ENCODE results near the gene CBY3. TPM values are rescaled to one million over a fixed set of nuclear protein-coding genes. Genes with fewer than 3 reads are reported as not detected.

The CBY3 gene
- polyA plus RNA-seq, 1 donor from 2014 or later: 0.90 TPM

DNA sequence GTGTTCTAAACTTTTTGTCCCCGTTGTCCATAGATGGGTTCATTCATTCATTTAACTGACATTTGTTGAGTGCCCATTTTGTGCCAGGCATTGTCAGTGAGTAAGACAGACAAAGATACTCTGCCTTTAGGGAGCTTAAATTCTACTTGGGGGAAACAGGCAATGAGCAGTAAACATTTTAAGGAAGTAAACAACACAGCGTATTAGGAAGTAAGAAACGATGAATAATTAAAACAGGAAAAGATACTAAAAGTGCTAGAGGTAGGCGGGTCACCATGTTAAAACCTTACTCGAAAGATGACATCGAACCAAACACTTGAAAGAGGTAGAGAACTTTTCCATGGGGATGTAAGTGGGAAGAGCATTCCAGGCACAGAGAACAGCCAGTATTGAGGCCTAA lies 46.3 kb upstream of the CBY3 start:
- Histone ChIP-seq H3K4me2 (ENCODE audit: low read length) (no peak overlapping the region), H4K20me1 (ENCODE audit: insufficient read depth) (no peaks in the 10 kb centered on the region), H2AFZ (ENCODE audit: low read depth, low read length) (no peak overlapping the region), H3K9me2 (ENCODE audit: insufficient read depth, low read length) (no peaks in the 10 kb centered on the region), H3K79me2 (replicated peaks; ENCODE audit: insufficient read depth, low read length) (no peaks in the 10 kb centered on the region), H3K9ac (ENCODE audit: low read length) (no peak overlapping the region), H3K4me3 (ENCODE audit: low read length) (no peak overlapping the region), H3K27ac (ENCODE audit: low read length) (no peak overlapping the region), H3K36me3 (ENCODE audit: insufficient read depth, low read length) (peaks cover 13% of the 10 kb centered on the region), H3K9me3 (ENCODE audit: low read length) (no peaks in the 10 kb centered on the region), H3K27me3 (ENCODE audit: insufficient read depth, low read depth, low read length) (no peaks in the 10 kb centered on the region), H3F3A (ENCODE audit: insufficient read depth, low read length, poor library complexity, severe bottlenecking) (no peaks in the 10 kb centered on the region)
- TF ChIP-seq POLR2AphosphoS5 (IDR thresholded peaks at IDR 0.05) (no peak), MXI1 (conservative IDR thresholded peaks at IDR 0.05; ENCODE audit: poor library complexity, severe bottlenecking) (no peak), EP300 (conservative IDR thresholded peaks at IDR 0.05; ENCODE audit: poor library complexity, severe bottlenecking) (no peak), TAF1 (IDR thresholded peaks at IDR 0.05; ENCODE audit: low read depth) (no peak), RAD21 (conservative IDR thresholded peaks at IDR 0.05) (no peak), EZH2 (IDR thresholded peaks at IDR 0.05; ENCODE audit: borderline replicate concordance, insufficient read depth, low read length, poor library complexity, severe bottlenecking) (no peak), SMC3 (conservative IDR thresholded peaks at IDR 0.05; ENCODE audit: poor library complexity) (no peak)
- TF ChIP-seq, protein P1, sequence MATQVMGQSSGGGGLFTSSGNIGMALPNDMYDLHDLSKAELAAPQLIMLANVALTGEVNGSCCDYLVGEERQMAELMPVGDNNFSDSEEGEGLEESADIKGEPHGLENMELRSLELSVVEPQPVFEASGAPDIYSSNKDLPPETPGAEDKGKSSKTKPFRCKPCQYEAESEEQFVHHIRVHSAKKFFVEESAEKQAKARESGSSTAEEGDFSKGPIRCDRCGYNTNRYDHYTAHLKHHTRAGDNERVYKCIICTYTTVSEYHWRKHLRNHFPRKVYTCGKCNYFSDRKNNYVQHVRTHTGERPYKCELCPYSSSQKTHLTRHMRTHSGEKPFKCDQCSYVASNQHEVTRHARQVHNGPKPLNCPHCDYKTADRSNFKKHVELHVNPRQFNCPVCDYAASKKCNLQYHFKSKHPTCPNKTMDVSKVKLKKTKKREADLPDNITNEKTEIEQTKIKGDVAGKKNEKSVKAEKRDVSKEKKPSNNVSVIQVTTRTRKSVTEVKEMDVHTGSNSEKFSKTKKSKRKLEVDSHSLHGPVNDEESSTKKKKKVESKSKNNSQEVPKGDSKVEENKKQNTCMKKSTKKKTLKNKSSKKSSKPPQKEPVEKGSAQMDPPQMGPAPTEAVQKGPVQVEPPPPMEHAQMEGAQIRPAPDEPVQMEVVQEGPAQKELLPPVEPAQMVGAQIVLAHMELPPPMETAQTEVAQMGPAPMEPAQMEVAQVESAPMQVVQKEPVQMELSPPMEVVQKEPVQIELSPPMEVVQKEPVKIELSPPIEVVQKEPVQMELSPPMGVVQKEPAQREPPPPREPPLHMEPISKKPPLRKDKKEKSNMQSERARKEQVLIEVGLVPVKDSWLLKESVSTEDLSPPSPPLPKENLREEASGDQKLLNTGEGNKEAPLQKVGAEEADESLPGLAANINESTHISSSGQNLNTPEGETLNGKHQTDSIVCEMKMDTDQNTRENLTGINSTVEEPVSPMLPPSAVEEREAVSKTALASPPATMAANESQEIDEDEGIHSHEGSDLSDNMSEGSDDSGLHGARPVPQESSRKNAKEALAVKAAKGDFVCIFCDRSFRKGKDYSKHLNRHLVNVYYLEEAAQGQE (IDR thresholded peaks at IDR 0.05; ENCODE audit: borderline replicate concordance): no peak
- TF ChIP-seq, protein P2, sequence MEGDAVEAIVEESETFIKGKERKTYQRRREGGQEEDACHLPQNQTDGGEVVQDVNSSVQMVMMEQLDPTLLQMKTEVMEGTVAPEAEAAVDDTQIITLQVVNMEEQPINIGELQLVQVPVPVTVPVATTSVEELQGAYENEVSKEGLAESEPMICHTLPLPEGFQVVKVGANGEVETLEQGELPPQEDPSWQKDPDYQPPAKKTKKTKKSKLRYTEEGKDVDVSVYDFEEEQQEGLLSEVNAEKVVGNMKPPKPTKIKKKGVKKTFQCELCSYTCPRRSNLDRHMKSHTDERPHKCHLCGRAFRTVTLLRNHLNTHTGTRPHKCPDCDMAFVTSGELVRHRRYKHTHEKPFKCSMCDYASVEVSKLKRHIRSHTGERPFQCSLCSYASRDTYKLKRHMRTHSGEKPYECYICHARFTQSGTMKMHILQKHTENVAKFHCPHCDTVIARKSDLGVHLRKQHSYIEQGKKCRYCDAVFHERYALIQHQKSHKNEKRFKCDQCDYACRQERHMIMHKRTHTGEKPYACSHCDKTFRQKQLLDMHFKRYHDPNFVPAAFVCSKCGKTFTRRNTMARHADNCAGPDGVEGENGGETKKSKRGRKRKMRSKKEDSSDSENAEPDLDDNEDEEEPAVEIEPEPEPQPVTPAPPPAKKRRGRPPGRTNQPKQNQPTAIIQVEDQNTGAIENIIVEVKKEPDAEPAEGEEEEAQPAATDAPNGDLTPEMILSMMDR (IDR thresholded peaks at IDR 0.05; ENCODE audit: poor library complexity, severe bottlenecking): no peak

DNA sequence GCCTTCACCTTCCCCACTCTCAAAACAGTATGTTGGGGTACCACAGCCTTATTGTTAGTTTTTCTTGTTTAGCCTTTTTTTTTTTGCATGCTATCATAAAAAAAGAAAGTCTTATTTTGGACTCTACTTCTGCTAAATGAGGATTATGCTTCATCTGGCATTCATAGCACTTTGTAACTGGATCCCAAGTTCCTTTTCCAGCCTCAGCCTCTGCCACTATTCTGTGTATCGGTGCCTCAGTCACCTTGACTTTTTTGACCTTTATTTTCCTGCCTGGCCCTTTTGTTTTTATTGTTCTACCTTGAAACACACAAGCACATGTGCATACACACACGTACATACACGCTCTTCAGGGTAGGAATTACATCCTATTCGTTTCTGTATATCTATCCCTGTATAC lies 43.3 kb upstream of the CBY3 start:
- Histone ChIP-seq H3K9ac (ENCODE audit: low read length) (no peak overlapping the region), H3K4me3 (ENCODE audit: low read length) (no peak overlapping the region), H3K9me2 (ENCODE audit: insufficient read depth, low read length) (no peaks in the 10 kb centered on the region), H3F3A (ENCODE audit: insufficient read depth, low read length, poor library complexity, severe bottlenecking) (no peaks in the 10 kb centered on the region), H3K4me2 (ENCODE audit: low read length) (no peak overlapping the region), H3K9me3 (ENCODE audit: low read length) (no peaks in the 10 kb centered on the region), H2AFZ (ENCODE audit: low read depth, low read length) (no peak overlapping the region), H3K79me2 (replicated peaks; ENCODE audit: insufficient read depth, low read length) (no peaks in the 10 kb centered on the region), H3K27ac (ENCODE audit: low read length) (no peak overlapping the region), H4K20me1 (ENCODE audit: insufficient read depth) (no peaks in the 10 kb centered on the region), H3K36me3 (ENCODE audit: insufficient read depth, low read length) (peaks cover 4% of the 10 kb centered on the region), H3K27me3 (ENCODE audit: insufficient read depth, low read depth, low read length) (no peaks in the 10 kb centered on the region)
- TF ChIP-seq, protein P2 (IDR thresholded peaks at IDR 0.05; ENCODE audit: poor library complexity, severe bottlenecking): no peak
- TF ChIP-seq SMC3 (conservative IDR thresholded peaks at IDR 0.05; ENCODE audit: poor library complexity): no peak
- no peak for TF ChIP-seq RAD21 (conservative IDR thresholded peaks at IDR 0.05)
- TF ChIP-seq POLR2AphosphoS5 (IDR thresholded peaks at IDR 0.05): no peak
- TF ChIP-seq MXI1 (conservative IDR thresholded peaks at IDR 0.05; ENCODE audit: poor library complexity, severe bottlenecking): no peak
- TF ChIP-seq EZH2 (IDR thresholded peaks at IDR 0.05; ENCODE audit: borderline replicate concordance, insufficient read depth, low read length, poor library complexity, severe bottlenecking): no peak
- TF ChIP-seq EP300 (conservative IDR thresholded peaks at IDR 0.05; ENCODE audit: poor library complexity, severe bottlenecking): no peak
- TF ChIP-seq, protein P1 (IDR thresholded peaks at IDR 0.05; ENCODE audit: borderline replicate concordance): no peak
- no peak for TF ChIP-seq TAF1 (IDR thresholded peaks at IDR 0.05; ENCODE audit: low read depth)

All from neural cell (in vitro differentiated cells).